GM12864 (cell line): Measurements from ENCODE around the gene KIR3DL1.
"Not testable (repeated sequence)": the region's sequence is repeated elsewhere in the genome, so short reads cannot be mapped to it uniquely, and the experiment has no call there.

ENCODE experiments used
- DNase-seq: peaks from one replicate; pipeline ENCODE4 v3.0.0-alpha.2; 2011; ENCODE audit warnings: low read depth
- H3K4me3 ChIP-seq: 2 replicates; pipeline ENCODE4 v1.5.1; 2011; ENCODE audit warnings: mild to moderate bottlenecking, low read depth, low read length, control low read depth
- TF ChIP-seq, protein P1 (sequence below): IDR thresholded peaks from 2 replicates; pipeline ENCODE4 v1.5.1; 2011; ENCODE audit warnings: low read depth, mild to moderate bottlenecking, moderate library complexity, low read length, control low read depth, inconsistent platforms; ENCODE audit errors: missing control alignments

KIR3DL1 gene

DNA sequence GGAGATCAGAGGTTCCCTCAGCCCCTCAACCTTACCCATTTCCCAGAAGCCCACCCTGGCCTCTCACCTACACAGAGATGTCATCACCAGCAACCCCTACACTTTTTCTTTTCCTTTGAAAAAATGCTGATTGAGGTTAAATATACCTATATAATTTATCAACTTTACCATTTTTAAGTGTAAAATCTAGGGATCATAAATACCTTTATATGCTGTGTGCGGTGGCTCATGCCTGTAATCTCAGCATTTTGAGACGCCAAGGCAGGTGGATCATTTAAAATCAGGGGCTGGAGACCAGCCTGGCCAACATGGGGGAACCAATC is 9.8 kb upstream of the KIR3DL1 start:
- DNase-seq: no peak
- TF ChIP-seq, protein P1, sequence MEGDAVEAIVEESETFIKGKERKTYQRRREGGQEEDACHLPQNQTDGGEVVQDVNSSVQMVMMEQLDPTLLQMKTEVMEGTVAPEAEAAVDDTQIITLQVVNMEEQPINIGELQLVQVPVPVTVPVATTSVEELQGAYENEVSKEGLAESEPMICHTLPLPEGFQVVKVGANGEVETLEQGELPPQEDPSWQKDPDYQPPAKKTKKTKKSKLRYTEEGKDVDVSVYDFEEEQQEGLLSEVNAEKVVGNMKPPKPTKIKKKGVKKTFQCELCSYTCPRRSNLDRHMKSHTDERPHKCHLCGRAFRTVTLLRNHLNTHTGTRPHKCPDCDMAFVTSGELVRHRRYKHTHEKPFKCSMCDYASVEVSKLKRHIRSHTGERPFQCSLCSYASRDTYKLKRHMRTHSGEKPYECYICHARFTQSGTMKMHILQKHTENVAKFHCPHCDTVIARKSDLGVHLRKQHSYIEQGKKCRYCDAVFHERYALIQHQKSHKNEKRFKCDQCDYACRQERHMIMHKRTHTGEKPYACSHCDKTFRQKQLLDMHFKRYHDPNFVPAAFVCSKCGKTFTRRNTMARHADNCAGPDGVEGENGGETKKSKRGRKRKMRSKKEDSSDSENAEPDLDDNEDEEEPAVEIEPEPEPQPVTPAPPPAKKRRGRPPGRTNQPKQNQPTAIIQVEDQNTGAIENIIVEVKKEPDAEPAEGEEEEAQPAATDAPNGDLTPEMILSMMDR: no peak
- H3K4me3 ChIP-seq: no peak overlapping the region

DNA sequence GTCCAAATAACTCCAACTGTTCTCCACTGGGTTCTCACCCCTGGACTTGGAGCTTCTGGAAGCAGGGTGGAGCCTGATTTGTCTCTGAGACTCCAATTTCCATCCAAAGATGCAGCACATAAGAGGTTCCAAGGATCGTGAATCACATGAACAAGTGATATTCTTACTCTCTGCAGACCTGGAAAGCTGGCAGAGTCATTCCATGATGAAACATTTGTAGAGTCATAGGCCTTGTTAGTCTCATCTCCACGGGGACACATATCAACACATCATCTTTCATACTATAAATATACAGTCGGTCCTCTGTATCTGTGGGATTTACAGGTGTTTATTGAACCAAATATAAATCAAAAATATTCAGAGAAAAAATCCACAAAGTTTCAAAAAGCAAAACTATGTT is 1.7 kb upstream of the KIR3DL1 start:
- H3K4me3 ChIP-seq, DNase-seq: not testable (repeated sequence)

DNA sequence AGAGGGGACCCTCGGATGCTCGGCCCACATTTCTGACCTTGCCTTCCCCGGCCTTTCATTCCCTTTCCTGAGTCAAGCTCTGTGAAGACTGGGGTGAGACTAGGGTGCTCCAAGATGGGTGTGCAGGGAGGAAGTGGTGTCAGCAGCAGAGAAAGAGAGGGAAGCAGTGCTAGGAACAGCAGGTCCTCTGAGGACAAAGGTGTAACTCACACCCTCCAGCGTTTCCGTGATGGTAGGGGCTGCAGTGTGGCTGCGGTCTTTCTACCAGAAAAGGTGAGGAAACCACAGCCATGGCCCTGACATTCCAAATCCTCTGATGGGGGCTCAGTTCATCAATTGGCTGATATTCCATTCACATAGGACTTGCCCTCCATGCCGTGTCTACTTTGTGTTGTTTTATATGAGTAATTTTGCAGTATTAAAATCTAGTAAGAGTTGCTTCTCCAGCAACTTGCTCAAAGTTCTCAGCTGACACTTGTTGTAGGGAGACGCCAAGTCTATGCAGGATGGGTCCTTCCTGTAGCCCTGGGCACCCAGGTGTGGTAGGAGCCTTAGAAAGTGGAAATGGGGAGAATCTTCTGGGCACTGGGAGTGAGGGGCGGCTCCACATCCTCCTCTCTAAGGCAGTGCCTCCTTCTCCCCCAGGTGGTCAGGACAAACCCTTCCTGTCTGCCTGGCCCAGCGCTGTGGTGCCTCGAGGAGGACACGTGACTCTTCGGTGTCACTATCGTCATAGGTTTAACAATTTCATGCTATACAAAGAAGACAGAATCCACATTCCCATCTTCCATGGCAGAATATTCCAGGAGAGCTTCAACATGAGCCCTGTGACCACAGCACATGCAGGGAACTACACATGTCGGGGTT is 1.6 kb downstream of the KIR3DL1 start:
- TF ChIP-seq, protein P1: no peak
- no peak for DNase-seq
- no peak overlapping the region for H3K4me3 ChIP-seq

DNA sequence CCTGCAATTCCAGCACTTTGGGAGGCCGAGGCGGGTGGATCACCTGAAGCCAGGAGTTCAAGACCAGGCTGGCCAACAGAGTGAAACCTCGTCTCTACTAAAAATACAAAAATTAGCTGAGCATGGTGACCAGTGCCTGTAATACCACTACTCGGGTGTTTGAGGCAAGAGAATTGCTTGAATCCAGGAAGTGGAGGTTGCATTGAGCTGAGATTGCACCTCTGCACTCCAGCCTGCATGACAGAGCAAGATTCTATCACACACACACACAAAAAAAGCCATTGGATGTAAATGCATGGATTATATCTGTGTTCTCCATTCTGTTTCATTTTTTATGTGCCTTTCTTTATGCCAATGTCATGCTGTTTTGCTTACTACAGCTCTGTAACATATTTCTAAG is 8.1 kb downstream of the KIR3DL1 start:
- not testable (repeated sequence) for DNase-seq, H3K4me3 ChIP-seq

DNA sequence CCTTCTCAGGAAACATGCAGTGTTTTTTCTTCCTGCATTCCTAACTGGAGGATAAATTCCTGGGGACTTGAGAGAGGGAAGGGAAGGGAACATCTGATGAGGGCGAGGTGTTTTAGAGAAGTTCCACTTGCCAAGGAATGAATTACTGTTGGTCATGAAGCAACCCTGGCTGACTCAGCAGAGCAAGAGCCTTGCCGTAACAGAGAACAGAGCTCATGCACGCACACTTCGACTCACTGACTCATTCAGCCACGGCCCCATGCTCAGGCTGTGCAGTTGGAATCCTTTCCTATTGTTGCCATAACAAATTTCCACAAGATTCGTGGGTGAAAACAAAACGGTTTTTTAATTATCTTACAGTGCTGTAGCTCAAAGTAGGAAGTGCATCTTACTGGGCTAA is 9.1 kb downstream of the KIR3DL1 start:
- DNase-seq, H3K4me3 ChIP-seq: not testable (repeated sequence)

DNA sequence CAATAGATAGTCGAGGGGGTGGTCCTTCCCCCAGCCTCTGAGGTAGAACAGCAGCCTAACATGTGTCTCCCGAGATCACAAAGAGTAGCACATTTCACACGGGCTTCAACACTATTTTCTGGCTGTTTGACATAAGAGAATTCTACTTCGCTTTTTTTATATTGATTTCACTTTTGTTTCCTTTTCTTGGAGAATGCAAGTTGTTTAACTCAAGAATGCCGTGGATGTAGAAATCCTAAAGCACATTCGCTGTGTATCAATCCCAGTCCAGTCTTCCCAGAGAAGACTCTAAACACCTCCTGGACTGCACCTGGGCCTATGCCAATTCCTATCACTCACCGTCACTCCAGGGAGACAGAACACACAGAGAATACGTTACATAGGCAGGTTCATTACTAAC is 11.8 kb downstream of the KIR3DL1 start:
- not testable (repeated sequence) for H3K4me3 ChIP-seq, DNase-seq

DNA sequence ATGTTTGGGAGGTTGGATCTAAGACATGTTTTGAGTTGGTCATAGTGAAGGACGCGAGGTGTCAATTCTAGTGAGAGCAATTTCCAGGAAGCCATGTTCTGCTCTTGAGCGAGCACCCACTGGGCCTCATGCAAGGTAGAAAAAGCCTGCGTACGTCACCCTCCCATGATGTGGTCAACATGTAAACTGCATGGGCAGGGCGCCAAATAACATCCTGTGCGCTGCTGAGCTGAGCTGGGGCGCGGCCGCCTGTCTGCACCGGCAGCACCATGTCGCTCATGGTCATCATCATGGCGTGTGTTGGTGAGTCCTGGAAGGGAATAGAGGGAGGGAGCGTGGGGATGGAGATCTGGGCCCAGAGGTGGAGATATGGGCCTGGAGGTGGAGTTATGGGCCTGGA is 16.2 kb downstream of the KIR3DL1 start, which contains the start of gene KIR2DS4:
KIR2DS4 (plus strand) TSS at position 181 of the 400 bp plus-strand sequence.
- DNase-seq, H3K4me3 ChIP-seq: not testable (repeated sequence)

DNA sequence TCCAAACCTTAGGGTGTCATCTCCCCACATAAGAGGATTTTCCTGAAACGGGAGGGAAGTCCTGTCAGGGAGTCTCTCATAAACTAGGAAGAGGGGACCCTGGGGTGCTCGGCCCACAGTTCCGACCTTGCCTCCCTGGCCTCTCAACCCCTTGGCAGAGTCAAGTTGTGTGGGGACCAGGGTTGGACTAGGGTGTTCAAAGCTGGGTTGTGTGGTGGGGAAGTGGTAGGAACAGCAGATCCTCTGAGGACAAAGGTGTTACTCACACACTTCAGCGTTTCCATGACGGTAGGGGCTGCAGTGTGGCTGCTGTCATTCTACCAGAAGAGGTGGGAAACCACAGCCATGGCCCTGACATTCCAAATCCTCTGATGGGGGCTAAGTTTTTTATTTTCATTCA is 18.9 kb downstream of the KIR3DL1 start:
- DNase-seq, H3K4me3 ChIP-seq: not testable (repeated sequence)

DNA sequence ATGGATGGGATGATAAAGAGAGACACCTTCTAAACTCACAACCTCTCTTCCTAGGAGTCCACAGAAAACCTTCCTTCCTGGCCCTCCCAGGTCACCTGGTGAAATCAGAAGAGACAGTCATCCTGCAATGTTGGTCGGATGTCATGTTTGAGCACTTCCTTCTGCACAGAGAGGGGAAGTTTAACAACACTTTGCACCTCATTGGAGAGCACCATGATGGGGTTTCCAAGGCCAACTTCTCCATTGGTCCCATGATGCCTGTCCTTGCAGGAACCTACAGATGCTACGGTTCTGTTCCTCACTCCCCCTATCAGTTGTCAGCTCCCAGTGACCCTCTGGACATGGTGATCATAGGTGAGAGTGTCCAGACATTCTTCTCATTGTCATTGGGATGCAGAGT is 21.3 kb downstream of the KIR3DL1 start:
- not testable (repeated sequence) for DNase-seq, H3K4me3 ChIP-seq

DNA sequence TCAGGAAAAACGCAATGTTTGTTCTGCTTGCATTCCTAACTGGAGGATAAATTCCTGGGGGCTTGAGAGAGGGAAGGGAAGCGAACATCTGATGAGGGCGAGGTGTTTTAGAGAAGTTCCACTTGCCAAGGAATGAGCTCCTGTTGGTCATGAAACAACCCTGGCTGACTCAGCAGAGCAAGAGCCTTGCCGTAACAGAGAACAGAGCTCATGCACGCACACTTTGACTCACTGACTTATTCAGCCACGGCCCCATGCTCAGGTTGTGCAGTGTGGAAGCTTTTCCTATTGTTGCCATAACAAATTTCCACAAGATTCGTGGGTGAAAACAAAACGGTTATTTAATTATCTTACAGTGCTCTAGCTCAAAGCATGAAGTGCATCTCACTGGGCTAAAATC is 26.9 kb downstream of the KIR3DL1 start:
- not testable (repeated sequence) for DNase-seq, H3K4me3 ChIP-seq

DNA sequence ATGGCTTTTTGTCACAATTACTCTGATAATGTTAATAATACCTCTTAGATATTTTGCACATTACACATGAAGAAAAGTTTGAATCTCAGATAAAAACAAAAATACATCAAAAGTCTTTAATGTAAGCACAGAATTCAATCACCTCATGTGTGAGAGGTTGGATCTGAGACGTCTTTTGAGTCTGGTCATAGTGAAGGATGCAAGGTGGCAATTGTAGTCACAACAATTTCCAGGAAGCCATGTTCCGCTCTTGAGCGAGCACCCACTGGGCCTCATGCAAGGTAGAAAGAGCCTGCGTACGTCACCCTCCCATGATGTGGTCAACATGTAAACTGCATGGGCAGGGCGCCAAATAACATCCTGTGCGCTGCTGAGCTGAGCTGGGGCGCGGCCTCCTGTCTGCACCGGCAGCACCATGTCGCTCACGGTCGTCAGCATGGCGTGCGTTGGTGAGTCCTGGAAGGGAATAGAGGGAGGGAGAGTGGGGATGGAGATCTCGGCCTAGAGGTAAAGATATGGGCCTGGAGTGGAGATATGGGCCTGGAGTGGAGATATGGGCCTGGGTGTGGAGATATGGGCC is 33.9 kb downstream of the KIR3DL1 start, which contains the start of gene KIR3DL2:
KIR3DL2 (plus strand) TSS at position 383 of the 580 bp plus-strand sequence; CDS start at position 416, 33 bp downstream.
- DNase-seq, H3K4me3 ChIP-seq: not testable (repeated sequence)

DNA sequence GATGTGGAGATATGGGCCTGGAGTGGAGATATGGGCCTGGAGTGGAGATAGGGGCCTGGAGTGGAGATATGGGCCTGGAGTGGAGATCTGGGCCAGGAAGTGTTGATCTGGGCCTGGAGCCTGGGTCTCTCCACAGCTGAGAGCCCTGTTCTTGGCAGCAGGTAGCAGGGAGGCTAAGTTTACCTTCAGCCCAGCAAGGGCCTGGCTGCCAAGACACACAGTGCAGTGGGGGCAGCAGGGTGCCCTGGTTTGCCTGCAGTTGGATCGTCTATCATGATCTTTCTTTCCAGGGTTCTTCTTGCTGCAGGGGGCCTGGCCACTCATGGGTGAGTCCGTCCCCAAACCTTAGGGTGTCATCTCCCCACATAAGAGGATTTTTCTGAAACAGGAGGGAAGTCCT is 34.7 kb downstream of the KIR3DL1 start:
- TF ChIP-seq, protein P1: no peak
- DNase-seq: no peak
- H3K4me3 ChIP-seq: no peak overlapping the region
